Hepatocyte (in vitro differentiated cells): Measurements from ENCODE around the gene CRYZL1.

Experiments used
- CTCF ChIP-seq: fragments of 200-600 bp; sonication (generic); IDR thresholded peaks from 2 replicates; pipeline ENCODE4 v1.5.1; 2016; ENCODE audit warnings: antibody characterized with exemption, mild to moderate bottlenecking; ENCODE audit not compliant: poor library complexity
- EZH2 ChIP-seq: fragments of 200-600 bp; sonication (generic); IDR thresholded peaks from 2 replicates; pipeline ENCODE4 v1.6.1; 2016; ENCODE audit warnings: antibody characterized with exemption, mild to moderate bottlenecking, borderline replicate concordance

DNA sequence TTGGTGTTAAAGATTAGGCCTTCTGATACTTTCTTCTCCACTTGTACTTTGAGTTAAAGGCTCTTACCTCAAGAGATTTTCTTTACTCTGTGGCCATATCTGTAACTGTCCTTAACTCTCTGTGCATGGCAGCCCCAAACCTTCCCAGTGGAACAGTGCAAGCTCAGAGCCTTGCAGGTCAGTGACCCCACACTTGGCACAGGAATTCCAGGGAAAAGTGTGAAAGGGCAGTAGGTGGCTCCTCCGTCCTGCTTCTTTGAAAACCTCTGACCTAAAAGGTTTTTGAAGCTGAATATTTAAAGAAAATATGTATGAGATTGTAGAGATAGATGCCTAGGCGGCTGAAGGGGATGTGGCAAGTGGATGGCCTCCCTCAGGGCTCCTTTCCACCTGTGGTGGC is 27.1 kb upstream of the CRYZL1 start:
- no peak for TF ChIP-seq CTCF
- no peak for TF ChIP-seq EZH2
